DMS53 (cell line): ENCODE data around the gene GUCA1A.
A peak's percentile ranks its signal among the peaks of the same experiment; 100 is the strongest.
"Not testable (repeated sequence)": the region's sequence is repeated elsewhere in the genome, so short reads cannot be mapped to it uniquely, and the experiment has no call there.

Source experiments
- DNase-seq: peaks from one replicate; lab custom pipeline; 2025; lab: John Stamatoyannopoulos, UW

GUCA1A gene

DNA sequence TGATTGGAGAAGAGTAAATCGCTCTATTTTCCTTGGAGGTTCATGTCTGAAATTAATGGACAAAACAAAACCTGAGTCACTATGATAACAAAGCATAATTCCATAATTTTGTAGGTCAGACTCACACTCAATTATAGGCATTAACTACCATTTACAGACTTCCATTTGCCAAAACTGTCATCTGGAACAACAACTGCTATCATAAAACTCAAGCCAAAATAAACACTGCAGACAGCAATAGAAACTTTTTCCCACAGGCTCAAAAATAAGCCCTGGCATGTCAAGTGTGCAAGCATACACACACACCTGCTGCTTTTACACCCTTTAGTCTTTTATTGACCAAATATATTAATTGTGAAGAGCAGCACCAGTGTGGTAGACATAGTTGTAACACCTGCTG is 37.4 kb downstream of the GUCA1A start:
- peak; percentile 87 for DNase-seq

DNA sequence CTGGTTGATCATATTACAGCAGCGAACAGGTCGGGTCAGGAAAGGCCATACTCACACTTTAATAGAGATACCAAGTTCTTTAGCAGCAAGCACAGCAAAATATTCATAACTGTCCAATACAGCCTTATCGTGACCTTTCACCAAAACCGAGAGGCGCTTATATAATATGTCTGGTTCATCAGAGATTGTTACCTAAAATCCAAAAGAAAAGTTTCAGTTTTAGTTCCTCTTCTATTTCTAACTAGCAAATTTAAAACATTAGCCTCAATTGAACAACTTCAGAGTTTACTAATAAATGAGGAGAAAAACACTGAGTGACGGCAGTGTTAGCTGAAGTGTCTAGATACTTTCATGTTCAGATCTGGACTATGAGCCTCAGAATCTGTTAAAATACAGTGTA is 38.6 kb downstream of the GUCA1A start:
- peak; percentile 52 for DNase-seq

GRCh38 chr6:42212442-42212841 is 39.3 kb downstream of the GUCA1A start:
- DNase-seq: no peak

GRCh38 chr6:42216495-42216894 is 43.3 kb downstream of the GUCA1A start:
- not testable (repeated sequence) for DNase-seq

DNA sequence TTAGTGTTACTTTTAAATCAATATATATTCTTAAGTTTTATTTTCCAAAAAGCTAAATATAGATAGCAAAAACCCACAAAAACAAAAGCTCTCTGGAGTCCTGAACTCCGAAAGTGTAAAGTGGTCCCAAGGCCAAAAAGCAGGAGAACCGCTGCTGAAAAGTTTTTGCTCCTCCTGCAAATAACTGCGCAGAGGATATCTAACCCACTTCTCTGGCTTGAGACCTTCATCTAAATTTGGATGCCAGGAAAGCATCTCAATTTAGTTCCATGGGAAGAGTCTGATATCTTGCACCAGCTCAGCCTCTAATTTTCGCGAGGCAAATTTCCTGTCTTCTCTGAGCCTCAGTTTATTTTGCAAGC is 44.0 kb downstream of the GUCA1A start:
- no peak for DNase-seq

DNA sequence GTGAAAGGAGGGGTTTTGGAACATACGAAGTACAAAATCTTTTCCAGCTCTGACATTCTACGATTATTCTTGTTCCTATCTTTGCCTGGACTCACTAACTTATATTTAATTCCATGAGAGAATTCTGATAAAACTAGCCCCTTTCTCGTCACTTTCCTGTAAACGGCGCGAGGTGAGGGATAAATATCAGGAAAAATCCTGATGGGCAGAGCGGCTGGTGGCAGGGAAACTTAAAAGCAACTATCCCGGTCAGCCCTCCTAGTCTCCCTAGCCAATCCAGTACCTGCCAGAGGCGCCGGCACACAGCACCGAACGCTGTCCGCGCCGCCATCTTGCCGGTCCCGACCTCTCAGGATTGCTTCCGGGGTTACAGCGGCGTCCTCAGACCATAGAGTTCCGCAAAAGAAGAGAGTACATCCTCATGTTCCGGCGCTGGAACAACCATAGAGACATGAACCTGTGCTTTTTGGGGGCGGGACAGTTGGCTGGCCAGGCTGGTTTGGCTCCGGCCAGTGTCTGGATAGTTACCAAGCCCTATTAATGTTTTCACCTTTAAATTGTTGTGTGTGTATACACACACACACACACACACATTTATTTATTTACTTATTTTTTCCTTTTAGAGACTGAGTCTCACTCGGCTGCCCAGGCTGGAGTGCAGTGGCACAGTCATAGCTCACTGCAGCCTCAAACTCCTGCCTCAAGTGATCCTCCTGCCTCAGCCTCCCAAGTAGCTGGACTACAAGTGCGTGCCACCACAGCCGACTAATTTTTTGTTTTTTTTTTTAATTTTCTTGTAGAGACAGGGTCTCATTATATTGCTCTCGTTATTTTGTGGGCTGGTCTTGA is 44.6 kb downstream of the GUCA1A start, which contains the start of gene MRPS10:
MRPS10 (minus strand) TSS at position 343 of the 849 bp plus-strand sequence; CDS start at position 331, 12 bp downstream.
- DNase-seq: peak; percentile 99

GRCh38 chr6:42220807-42221206 is 47.6 kb downstream of the GUCA1A start:
- no peak for DNase-seq

DNA sequence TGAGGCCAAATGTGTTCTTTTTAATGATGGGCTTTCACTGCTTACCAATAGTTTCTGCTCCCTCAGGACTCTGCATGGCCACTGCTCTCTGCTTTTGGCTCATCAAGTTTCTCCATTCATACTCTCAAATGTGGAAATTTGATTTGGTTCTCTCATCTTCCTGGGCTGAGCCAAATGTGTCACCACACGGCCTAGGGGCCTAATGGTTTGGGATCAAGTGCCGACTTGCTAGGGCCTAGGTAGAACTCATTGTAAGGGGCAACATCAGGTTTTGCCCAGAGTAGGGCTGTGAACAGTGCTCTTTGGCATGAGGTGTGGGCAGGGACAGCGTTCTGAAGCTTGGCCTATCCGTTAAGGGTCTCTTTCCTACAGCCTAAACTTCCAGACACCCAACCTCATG is 48.4 kb downstream of the GUCA1A start:
- DNase-seq: no peak

- peak; percentile 31 for DNase-seq
Observed at GRCh38 chr6:42222448-42222847, 49.3 kb downstream of the GUCA1A start.

DNA sequence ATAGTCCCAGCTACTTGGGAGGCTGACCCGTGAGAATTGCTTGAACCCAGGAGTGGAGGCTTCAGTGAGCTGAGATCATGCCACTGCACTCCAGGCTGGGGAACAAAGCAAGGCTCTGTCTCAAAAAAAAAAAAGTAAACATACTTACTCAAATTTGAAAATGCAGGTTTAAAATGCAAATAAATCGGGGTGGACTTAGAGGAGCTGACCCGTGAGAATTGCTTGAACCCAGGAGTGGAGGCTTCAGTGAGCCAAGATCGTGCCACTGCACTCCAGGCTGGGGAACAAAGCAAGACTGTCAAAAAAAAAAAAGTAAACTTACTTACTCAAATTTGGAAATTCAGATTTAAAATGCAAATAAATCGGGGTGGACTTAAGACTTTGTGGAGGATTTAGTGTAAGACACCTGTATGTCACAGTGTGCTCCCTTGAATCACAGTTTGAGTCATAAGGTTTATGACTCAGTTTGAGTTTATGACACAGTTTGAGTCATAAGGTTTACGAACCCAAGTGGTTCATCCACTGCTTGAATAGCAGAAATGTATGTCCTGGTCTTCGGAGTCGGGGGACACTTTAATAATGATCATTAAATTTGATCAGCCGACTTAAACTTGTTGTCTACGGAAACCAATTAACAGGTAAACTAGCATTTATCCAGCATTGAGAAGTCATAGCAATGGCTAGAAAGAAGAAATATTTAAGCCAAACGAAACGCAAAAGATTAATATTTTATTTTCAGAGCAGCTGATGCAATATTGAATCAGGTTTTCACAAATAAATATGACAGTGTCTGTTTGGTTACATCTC is 51.3 kb downstream of the GUCA1A start:
- DNase-seq: peak; percentile 78

- DNase-seq: no peak
Observed at GRCh38 chr6:42225029-42225339, 51.8 kb downstream of the GUCA1A start.

GRCh38 chr6:42225419-42225818 is 52.3 kb downstream of the GUCA1A start:
- DNase-seq: no peak

- DNase-seq: peak; percentile 25
Observed at GRCh38 chr6:42226161-42226611, 53.0 kb downstream of the GUCA1A start.

DNA sequence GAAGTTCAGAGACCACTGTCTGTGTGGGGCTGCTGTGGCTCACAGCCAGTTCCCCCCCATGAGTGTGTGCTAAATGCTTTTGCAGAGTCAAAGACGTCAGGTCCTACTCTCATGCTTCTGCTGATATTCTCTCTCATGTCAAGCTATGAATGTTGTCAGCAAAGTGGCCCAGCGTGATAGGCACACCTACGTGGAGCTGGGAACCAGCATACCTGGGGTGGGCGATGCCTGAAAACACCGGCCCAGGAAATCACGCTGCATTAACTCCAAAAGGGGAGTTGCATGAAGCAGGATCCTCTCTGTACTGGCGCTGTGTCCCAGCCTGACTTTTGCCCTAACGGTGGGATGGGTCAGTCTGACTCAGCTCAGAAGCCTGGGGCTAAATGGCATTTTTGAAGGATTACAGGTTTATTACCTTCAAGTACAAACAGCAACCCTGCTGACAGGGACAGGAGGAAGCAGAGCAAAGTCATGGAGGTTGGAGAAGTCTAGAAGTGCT is 53.5 kb downstream of the GUCA1A start:
- DNase-seq: peak; percentile 45

DNA sequence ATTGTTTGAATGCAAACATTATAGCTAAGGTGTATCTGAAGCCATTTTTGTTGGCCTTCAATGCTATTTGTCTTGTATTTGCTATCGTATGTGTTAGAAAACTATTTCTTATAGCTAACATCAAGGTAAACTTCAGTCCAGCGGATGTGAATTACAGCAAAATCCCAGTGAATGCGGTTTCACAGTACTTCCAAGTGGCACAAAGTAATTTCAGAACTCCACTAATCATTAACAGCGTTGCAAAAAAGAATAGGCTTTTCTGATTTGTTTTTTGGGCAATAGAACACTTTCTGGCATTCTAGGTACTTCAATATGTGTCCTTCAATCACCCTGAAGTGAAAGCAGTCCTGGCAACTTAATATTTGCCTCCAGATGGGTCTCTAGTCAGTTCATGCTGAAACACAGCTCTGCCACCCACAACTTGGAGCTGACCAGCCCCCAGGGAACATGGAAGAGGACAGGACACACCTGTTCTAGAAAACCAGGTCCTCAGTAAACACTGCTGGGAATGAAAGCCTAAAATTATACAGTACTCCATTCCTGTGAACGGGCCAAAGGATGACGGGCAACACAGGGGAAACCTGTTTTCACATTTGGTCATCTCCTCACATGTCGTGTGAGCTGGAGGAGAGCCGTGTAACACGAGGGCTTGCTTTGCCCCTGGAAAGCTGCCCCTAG is 54.1 kb downstream of the GUCA1A start:
- DNase-seq: no peak

DNA sequence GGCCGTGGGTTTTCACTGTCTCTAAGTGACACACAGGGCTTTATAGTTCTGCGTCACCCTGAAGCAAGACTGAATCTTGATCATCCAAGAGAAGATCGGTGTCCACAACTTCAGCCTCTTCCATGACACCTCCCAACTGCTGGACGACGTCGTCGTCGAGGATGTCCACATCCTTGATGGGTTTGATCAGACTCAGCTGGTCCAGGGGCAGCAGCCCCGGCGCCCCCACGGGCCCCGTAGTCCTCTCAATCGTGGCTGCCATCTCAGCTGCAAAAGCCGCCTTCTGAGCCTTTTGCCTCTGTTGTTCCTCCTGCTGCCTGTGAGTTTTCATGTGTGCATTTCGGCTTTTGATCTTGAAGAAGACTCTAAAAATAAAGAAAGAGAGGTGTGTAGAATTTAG is 55.1 kb downstream of the GUCA1A start:
- no peak for DNase-seq
